GM23338 (cell line): ENCODE measurements around the gene MRTFA. TPM values are rescaled to one million over a fixed set of nuclear protein-coding genes. Genes with fewer than 3 reads are reported as not detected.

Experiments used
- ATAC-seq: fragments of 200-7000 bp; cut with Tn5 transposase; 3 replicates; pipeline ENCODE4 v1.9.1; 2020
- DNase-seq: peaks from one replicate; pipeline ENCODE4 v3.0.0-alpha.2; 2015; ENCODE audit warnings: low spot score
- H2AFZ ChIP-seq: fragments of 200-600 bp; sonication (generic); 2 replicates; pipeline ENCODE4 v1.8.0; 2016; ENCODE audit warnings: antibody characterized with exemption, mild to moderate bottlenecking, moderate library complexity
- H3F3A ChIP-seq: fragments of 200-600 bp; sonication (generic); replicated peaks from 2 replicates; pipeline ENCODE4 v1.8.0; 2017; ENCODE audit warnings: antibody characterized with exemption, mixed run types, low read depth
- H3K27ac ChIP-seq: fragments of 200-600 bp; sonication (generic); 2 replicates; pipeline ENCODE4 v1.6.1; 2016; ENCODE audit warnings: low read depth
- H3K27me3 ChIP-seq: fragments of 200-600 bp; sonication (generic); 2 replicates; pipeline ENCODE4 v1.8.0; 2016; ENCODE audit warnings: mild to moderate bottlenecking, mixed run types, moderate library complexity; ENCODE audit not compliant: insufficient read depth
- H3K36me3 ChIP-seq: fragments of 200-600 bp; sonication (generic); 2 replicates; pipeline ENCODE4 v1.8.0; 2016; ENCODE audit warnings: mild to moderate bottlenecking; ENCODE audit not compliant: insufficient read depth
- H3K4me1 ChIP-seq: fragments of 200-600 bp; sonication (generic); 2 replicates; pipeline ENCODE4 v1.8.0; 2016; ENCODE audit warnings: mild to moderate bottlenecking, moderate library complexity; ENCODE audit not compliant: insufficient read depth
- H3K4me2 ChIP-seq: fragments of 200-600 bp; sonication (generic); 2 replicates; pipeline ENCODE4 v1.7.1; 2017; ENCODE audit warnings: mixed run types
- H3K4me3 ChIP-seq: fragments of 200-600 bp; sonication (generic); 2 replicates; pipeline ENCODE4 v1.6.1; 2016; ENCODE audit warnings: mixed run types
- H3K79me2 ChIP-seq: fragments of 200-600 bp; sonication (generic); replicated peaks from 2 replicates; pipeline ENCODE4 v1.8.0; 2017; ENCODE audit warnings: mild to moderate bottlenecking; ENCODE audit not compliant: insufficient read depth
- H3K9me2 ChIP-seq: fragments of 200-600 bp; sonication (generic); 2 replicates; pipeline ENCODE4 v1.8.0; 2017; ENCODE audit not compliant: insufficient read depth
- H4K20me1 ChIP-seq: fragments of 200-600 bp; sonication (generic); replicated peaks from 2 replicates; pipeline ENCODE4 v1.8.0; 2017; ENCODE audit warnings: mild to moderate bottlenecking; ENCODE audit not compliant: insufficient read depth
- H3K27ac Mint-ChIP-seq: 2 replicates; pipeline ENCODE4 v1.8.0; 2020; ENCODE audit warnings: inconsistent platforms, mild to moderate bottlenecking, moderate library complexity, mixed read lengths
- H3K27me3 Mint-ChIP-seq: 3 replicates; pipeline ENCODE4 v1.8.0; 2022; ENCODE audit warnings: low read depth, mild to moderate bottlenecking, moderate library complexity, mixed read lengths, inconsistent platforms; ENCODE audit not compliant: insufficient read depth, poor library complexity
- H3K36me3 Mint-ChIP-seq: 3 replicates; pipeline ENCODE4 v1.8.0; 2021; ENCODE audit warnings: low read depth, mild to moderate bottlenecking, inconsistent platforms, moderate library complexity, mixed read lengths
- H3K4me1 Mint-ChIP-seq: 3 replicates; pipeline ENCODE4 v1.8.0; 2020; ENCODE audit warnings: mild to moderate bottlenecking, inconsistent platforms, mixed read lengths
- H3K4me3 Mint-ChIP-seq: 3 replicates; pipeline ENCODE4 v1.8.0; 2021; ENCODE audit warnings: moderate library complexity, mild to moderate bottlenecking, inconsistent platforms, mixed read lengths
- H3K9me3 Mint-ChIP-seq: 3 replicates; pipeline ENCODE4 v1.8.0; 2020; ENCODE audit warnings: moderate library complexity, mild to moderate bottlenecking, inconsistent platforms, mixed read lengths
- CREB1 ChIP-seq: fragments of 250-450 bp; sonication (Bioruptor Pico); IDR thresholded peaks from 2 replicates; pipeline ENCODE4 v1.5.0; 2020; ENCODE audit warnings: low read depth, mild to moderate bottlenecking, moderate library complexity
- EZH2 ChIP-seq: fragments of 200-600 bp; sonication (generic); IDR thresholded peaks from one replicate; pipeline ENCODE4 v1.8.0; 2017; ENCODE audit warnings: antibody characterized with exemption, mild to moderate bottlenecking, low read depth; ENCODE audit not compliant: unreplicated experiment
- EZH2phosphoT487 ChIP-seq: fragments of 200-600 bp; sonication (generic); IDR thresholded peaks from one replicate; pipeline ENCODE4 v1.8.1; 2018; ENCODE audit warnings: antibody characterized with exemption; ENCODE audit not compliant: unreplicated experiment
- JUNB ChIP-seq: IDR thresholded peaks from one replicate; pipeline ENCODE4 v1.6.1; 2016; ENCODE audit warnings: antibody characterized with exemption; ENCODE audit not compliant: unreplicated experiment
- NANOG ChIP-seq: IDR thresholded peaks from 2 replicates; pipeline ENCODE4 v1.6.1; 2016; ENCODE audit warnings: antibody characterized with exemption, borderline replicate concordance
- POLR2AphosphoS5 ChIP-seq: IDR thresholded peaks from 2 replicates; pipeline ENCODE4 v1.6.1; 2016; ENCODE audit warnings: antibody characterized with exemption, low read depth
- STAT1 ChIP-seq: IDR thresholded peaks from one replicate; pipeline ENCODE4 v1.6.1; 2016; ENCODE audit warnings: antibody characterized with exemption; ENCODE audit not compliant: unreplicated experiment
- ZNF114 ChIP-seq: fragments of 250-450 bp; sonication (Bioruptor Pico); IDR thresholded peaks from 2 replicates; pipeline ENCODE4 v1.5.0; 2020; ENCODE audit warnings: mild to moderate bottlenecking, moderate library complexity
- ZNF331 ChIP-seq: fragments of 250-450 bp; sonication (Bioruptor Pico); IDR thresholded peaks from 2 replicates; pipeline ENCODE4 v1.5.0; 2020; ENCODE audit warnings: low read depth, mild to moderate bottlenecking, moderate library complexity
- polyA plus RNA-seq: library from polyadenylated mRNA; unstranded; fragments of >200 nt; fragmentation: Nextera tagmentation; extraction: Ambion mirVana; gene quantifications from 2 replicates; pipeline ENCODE4 v1.2.1, GENCODE V29; 2016
- total RNA-seq: library from RNA; depleted of rRNA; stranded (reverse); fragments of >200 nt; shearing (Covaris generic); gene quantifications from 2 replicates; pipeline ENCODE4 v1.2.3, GENCODE V29; 2014
- TF ChIP-seq, protein P1 (sequence below): fragments of 250-450 bp; sonication (Bioruptor Pico); IDR thresholded peaks from 2 replicates; pipeline ENCODE4 v1.5.0; 2020; ENCODE audit warnings: mild to moderate bottlenecking, moderate library complexity
- TF ChIP-seq, protein P2 (sequence below), 2 experiments: fragments of 200-600 bp in 1 of 2; sonication (generic) in 1 of 2; conservative IDR thresholded peaks; 2 replicates each; pipeline versions ENCODE4 v1.5.1 to v1.6.1; 2016 to 2017; ENCODE audit warnings: antibody characterized with exemption in 2 of 2, low read depth in 2 of 2, mild to moderate bottlenecking in 2 of 2, moderate library complexity in 1 of 2
- TF ChIP-seq, protein P3 (sequence below): IDR thresholded peaks from one replicate; pipeline ENCODE4 v1.6.1; 2018; ENCODE audit warnings: antibody characterized with exemption; ENCODE audit not compliant: unreplicated experiment
- TF ChIP-seq, protein P4 (sequence below): IDR thresholded peaks from 2 replicates; pipeline ENCODE4 v1.6.1; 2016; ENCODE audit warnings: antibody characterized with exemption

Gene MRTFA
- total and polyA plus RNA-seq, 2 experiments from 2014 or later, result 18.1 to 92.4 TPM

DNA sequence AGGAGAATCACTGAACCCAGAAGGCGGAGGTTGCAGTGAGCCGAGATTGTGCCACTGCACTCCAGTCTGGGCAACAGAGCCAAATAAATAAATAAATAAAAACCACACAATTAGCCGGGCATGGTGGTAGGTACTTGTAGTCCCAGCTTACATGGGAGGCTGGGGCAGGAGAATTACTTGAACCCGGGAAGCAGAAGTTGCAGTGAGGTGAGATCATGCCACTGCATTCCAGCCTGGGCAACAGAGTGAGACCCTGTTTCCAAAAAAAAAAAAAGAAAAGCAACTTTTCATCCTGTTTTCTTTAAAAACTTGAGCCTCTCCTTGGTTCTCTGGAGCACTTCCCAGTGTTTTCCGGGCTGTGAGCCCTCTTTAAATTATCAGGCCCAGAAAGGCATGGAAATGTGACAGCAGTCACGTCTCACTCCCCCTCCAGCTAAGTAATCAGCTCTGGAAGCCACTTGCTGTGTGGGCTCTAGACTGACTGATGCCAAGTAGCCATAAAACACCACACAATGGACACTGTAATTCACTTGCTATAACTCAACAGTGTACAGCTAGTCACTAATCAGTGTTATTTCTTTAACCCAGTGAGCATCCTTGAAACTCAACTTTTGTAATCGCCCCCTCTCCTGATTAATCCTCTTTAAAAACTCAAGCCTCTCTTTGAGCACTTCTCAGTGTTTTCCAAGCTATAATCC lies 29.8 kb upstream of the MRTFA start:
- Histone ChIP-seq H3K4me3 (no peak overlapping the region), H3F3A (0 out of 2 replicates have a peak, but pooled peaks cover 2% of the 10 kb centered on the region), H2AFZ (no peak overlapping the region), H3K4me1 (no peaks in the 10 kb centered on the region), H3K9me2 (no peaks in the 10 kb centered on the region), H3K79me2 (no peaks in the 10 kb centered on the region), H4K20me1 (no peaks in the 10 kb centered on the region), H3K27me3 (no peaks in the 10 kb centered on the region), H3K4me2 (no peak overlapping the region), H3K27ac (no peak overlapping the region), H3K36me3 (no peaks in the 10 kb centered on the region)
- H3K9me3 Mint-ChIP-seq, result no peaks in the 10 kb centered on the region
- no peaks in the 10 kb centered on the region for H3K27me3 Mint-ChIP-seq
- TF ChIP-seq, protein P1, sequence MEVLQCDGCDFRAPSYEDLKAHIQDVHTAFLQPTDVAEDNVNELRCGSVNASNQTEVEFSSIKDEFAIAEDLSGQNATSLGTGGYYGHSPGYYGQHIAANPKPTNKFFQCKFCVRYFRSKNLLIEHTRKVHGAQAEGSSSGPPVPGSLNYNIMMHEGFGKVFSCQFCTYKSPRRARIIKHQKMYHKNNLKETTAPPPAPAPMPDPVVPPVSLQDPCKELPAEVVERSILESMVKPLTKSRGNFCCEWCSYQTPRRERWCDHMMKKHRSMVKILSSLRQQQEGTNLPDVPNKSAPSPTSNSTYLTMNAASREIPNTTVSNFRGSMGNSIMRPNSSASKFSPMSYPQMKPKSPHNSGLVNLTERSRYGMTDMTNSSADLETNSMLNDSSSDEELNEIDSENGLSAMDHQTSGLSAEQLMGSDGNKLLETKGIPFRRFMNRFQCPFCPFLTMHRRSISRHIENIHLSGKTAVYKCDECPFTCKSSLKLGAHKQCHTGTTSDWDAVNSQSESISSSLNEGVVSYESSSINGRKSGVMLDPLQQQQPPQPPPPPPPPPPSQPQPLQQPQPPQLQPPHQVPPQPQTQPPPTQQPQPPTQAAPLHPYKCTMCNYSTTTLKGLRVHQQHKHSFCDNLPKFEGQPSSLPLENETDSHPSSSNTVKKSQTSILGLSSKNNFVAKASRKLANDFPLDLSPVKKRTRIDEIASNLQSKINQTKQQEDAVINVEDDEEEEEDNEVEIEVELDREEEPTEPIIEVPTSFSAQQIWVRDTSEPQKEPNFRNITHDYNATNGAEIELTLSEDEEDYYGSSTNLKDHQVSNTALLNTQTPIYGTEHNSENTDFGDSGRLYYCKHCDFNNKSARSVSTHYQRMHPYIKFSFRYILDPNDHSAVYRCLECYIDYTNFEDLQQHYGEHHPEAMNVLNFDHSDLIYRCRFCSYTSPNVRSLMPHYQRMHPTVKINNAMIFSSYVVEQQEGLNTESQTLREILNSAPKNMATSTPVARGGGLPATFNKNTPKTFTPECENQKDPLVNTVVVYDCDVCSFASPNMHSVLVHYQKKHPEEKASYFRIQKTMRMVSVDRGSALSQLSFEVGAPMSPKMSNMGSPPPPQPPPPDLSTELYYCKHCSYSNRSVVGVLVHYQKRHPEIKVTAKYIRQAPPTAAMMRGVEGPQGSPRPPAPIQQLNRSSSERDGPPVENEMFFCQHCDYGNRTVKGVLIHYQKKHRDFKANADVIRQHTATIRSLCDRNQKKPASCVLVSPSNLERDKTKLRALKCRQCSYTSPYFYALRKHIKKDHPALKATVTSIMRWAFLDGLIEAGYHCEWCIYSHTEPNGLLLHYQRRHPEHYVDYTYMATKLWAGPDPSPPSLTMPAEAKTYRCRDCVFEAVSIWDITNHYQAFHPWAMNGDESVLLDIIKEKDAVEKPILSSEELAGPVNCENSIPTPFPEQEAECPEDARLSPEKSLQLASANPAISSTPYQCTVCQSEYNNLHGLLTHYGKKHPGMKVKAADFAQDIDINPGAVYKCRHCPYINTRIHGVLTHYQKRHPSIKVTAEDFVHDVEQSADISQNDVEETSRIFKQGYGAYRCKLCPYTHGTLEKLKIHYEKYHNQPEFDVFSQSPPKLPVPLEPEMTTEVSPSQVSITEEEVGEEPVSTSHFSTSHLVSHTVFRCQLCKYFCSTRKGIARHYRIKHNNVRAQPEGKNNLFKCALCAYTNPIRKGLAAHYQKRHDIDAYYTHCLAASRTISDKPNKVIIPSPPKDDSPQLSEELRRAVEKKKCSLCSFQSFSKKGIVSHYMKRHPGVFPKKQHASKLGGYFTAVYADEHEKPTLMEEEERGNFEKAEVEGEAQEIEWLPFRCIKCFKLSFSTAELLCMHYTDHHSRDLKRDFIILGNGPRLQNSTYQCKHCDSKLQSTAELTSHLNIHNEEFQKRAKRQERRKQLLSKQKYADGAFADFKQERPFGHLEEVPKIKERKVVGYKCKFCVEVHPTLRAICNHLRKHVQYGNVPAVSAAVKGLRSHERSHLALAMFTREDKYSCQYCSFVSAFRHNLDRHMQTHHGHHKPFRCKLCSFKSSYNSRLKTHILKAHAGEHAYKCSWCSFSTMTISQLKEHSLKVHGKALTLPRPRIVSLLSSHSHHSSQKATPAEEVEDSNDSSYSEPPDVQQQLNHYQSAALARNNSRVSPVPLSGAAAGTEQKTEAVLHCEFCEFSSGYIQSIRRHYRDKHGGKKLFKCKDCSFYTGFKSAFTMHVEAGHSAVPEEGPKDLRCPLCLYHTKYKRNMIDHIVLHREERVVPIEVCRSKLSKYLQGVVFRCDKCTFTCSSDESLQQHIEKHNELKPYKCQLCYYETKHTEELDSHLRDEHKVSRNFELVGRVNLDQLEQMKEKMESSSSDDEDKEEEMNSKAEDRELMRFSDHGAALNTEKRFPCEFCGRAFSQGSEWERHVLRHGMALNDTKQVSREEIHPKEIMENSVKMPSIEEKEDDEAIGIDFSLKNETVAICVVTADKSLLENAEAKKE (CRISPR knock-in tag), result no peak
- TF ChIP-seq CREB1 (CRISPR knock-in tag) (no peak), JUNB (no peak), STAT1 (no peak), ZNF114 (CRISPR knock-in tag) (no peak), EZH2 (no peak), EZH2phosphoT487 (no peak), NANOG (no peak), ZNF331 (no peak), POLR2AphosphoS5 (no peak)
- TF ChIP-seq, protein P2, sequence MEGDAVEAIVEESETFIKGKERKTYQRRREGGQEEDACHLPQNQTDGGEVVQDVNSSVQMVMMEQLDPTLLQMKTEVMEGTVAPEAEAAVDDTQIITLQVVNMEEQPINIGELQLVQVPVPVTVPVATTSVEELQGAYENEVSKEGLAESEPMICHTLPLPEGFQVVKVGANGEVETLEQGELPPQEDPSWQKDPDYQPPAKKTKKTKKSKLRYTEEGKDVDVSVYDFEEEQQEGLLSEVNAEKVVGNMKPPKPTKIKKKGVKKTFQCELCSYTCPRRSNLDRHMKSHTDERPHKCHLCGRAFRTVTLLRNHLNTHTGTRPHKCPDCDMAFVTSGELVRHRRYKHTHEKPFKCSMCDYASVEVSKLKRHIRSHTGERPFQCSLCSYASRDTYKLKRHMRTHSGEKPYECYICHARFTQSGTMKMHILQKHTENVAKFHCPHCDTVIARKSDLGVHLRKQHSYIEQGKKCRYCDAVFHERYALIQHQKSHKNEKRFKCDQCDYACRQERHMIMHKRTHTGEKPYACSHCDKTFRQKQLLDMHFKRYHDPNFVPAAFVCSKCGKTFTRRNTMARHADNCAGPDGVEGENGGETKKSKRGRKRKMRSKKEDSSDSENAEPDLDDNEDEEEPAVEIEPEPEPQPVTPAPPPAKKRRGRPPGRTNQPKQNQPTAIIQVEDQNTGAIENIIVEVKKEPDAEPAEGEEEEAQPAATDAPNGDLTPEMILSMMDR (conservative IDR thresholded peaks at IDR 0.05; ENCODE audit: low read depth in 2 of 2), result no peak
- TF ChIP-seq, protein P3, sequence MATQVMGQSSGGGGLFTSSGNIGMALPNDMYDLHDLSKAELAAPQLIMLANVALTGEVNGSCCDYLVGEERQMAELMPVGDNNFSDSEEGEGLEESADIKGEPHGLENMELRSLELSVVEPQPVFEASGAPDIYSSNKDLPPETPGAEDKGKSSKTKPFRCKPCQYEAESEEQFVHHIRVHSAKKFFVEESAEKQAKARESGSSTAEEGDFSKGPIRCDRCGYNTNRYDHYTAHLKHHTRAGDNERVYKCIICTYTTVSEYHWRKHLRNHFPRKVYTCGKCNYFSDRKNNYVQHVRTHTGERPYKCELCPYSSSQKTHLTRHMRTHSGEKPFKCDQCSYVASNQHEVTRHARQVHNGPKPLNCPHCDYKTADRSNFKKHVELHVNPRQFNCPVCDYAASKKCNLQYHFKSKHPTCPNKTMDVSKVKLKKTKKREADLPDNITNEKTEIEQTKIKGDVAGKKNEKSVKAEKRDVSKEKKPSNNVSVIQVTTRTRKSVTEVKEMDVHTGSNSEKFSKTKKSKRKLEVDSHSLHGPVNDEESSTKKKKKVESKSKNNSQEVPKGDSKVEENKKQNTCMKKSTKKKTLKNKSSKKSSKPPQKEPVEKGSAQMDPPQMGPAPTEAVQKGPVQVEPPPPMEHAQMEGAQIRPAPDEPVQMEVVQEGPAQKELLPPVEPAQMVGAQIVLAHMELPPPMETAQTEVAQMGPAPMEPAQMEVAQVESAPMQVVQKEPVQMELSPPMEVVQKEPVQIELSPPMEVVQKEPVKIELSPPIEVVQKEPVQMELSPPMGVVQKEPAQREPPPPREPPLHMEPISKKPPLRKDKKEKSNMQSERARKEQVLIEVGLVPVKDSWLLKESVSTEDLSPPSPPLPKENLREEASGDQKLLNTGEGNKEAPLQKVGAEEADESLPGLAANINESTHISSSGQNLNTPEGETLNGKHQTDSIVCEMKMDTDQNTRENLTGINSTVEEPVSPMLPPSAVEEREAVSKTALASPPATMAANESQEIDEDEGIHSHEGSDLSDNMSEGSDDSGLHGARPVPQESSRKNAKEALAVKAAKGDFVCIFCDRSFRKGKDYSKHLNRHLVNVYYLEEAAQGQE, result no peak
- TF ChIP-seq, protein P4, sequence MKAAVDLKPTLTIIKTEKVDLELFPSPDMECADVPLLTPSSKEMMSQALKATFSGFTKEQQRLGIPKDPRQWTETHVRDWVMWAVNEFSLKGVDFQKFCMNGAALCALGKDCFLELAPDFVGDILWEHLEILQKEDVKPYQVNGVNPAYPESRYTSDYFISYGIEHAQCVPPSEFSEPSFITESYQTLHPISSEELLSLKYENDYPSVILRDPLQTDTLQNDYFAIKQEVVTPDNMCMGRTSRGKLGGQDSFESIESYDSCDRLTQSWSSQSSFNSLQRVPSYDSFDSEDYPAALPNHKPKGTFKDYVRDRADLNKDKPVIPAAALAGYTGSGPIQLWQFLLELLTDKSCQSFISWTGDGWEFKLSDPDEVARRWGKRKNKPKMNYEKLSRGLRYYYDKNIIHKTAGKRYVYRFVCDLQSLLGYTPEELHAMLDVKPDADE, result no peak
- no peak overlapping the region for H3K27ac Mint-ChIP-seq
- H3K4me3 Mint-ChIP-seq, result no peak overlapping the region
- H3K4me1 Mint-ChIP-seq, result peaks cover 4% of the 10 kb centered on the region; the same call in 1 of the 3 replicates
- no peaks in the 10 kb centered on the region; the same call in 2 of the 3 replicates for H3K36me3 Mint-ChIP-seq
- ATAC-seq (no peak), DNase-seq (no peak)
